Activated T-cell treated with anti-CD3 and anti-CD28 coated beads for 24 hours (primary cell): ENCODE measurements around the gene TNP2.

ENCODE experiments used
- DNase-seq: peaks from one replicate; pipeline ENCODE4 v3.0.0-alpha.2; 2020; ENCODE audit warnings: low read depth

The TNP2 gene

GRCh38 chr16:11276896-11277593 lies 7.9 kb upstream of the TNP2 start:
- DNase-seq, result no peak

GRCh38 chr16:11276143-11276895 lies 7.2 kb upstream of the TNP2 start, which contains the start of gene PRM2:
Gene PRM2 (minus strand): TSS chr16:11276480. CDS start chr16:11276370, 110 bp downstream.
- no peak for DNase-seq

GRCh38 chr16:11274964-11275363 lies 5.8 kb upstream of the TNP2 start:
- no peak for DNase-seq

- no peak for DNase-seq
These were observed 4.7 kb upstream of the TNP2 start for GRCh38 chr16:11273721-11274324.

- no peak for DNase-seq
These were observed 4.0 kb upstream of the TNP2 start, which contains the start of gene PRM3 for GRCh38 chr16:11272921-11273720. Gene PRM3 (minus strand): TSS chr16:11273629. CDS start chr16:11273595, 34 bp downstream.

- DNase-seq, result no peak
These were observed 3.4 kb upstream of the TNP2 start for GRCh38 chr16:11272484-11272883.

GRCh38 chr16:11271610-11272009 lies 2.5 kb upstream of the TNP2 start:
- DNase-seq, result no peak

- DNase-seq, result no peak
These were observed 1.6 kb upstream of the TNP2 start for GRCh38 chr16:11270602-11271162.

- DNase-seq, result no peak
These were observed 4.0 kb downstream of the TNP2 start for GRCh38 chr16:11265124-11265523.

- no peak for DNase-seq
These were observed 4.8 kb downstream of the TNP2 start for GRCh38 chr16:11264155-11264832.

- DNase-seq, result peak; percentile 54
These were observed 5.4 kb downstream of the TNP2 start for GRCh38 chr16:11263737-11264136.

- no peak for DNase-seq
These were observed 6.2 kb downstream of the TNP2 start for GRCh38 chr16:11262915-11263314.

- DNase-seq, result no peak
These were observed 8.5 kb downstream of the TNP2 start for GRCh38 chr16:11260596-11260966.

GRCh38 chr16:11259655-11260595 lies 9.2 kb downstream of the TNP2 start:
- no peak for DNase-seq

GRCh38 chr16:11258553-11259492 lies 10.3 kb downstream of the TNP2 start:
- peak; percentile 24 for DNase-seq

GRCh38 chr16:11257131-11257938 lies 11.8 kb downstream of the TNP2 start:
- DNase-seq, result peak; percentile 46

- peak; percentile 32 for DNase-seq
These were observed 12.4 kb downstream of the TNP2 start for GRCh38 chr16:11256661-11257130.
